ENCODE measurements around the gene HBZ.

- TF ChIP-seq CTCF (conservative IDR thresholded peaks at IDR 0.05 in 1 of 2, IDR thresholded peaks at IDR 0.05 in 1 of 2; ENCODE audit: extremely low read depth in 1 of 2, insufficient read depth in 1 of 2, low read depth in 1 of 2, low read length in 2 of 2) = no peak
- no peak for TF ChIP-seq EZH2 (IDR thresholded peaks at IDR 0.05; ENCODE audit: borderline replicate concordance, low read length)
Observed at GRCh38 chr16:164827-165538, 12.5 kb downstream of the HBZ start.

Data from mammary epithelial cell (primary cell).